Epithelial cell of proximal tubule (primary cell): ENCODE data around the gene ANK3. TPM values are rescaled to one million over a fixed set of nuclear protein-coding genes. Genes with fewer than 3 reads are reported as not detected.
A peak's percentile ranks its signal among the peaks of the same experiment; 100 is the strongest.

Experiments used
- DNase-seq: peaks from one replicate; pipeline ENCODE4 v3.0.0-alpha.2; 2011; ENCODE audit warnings: low read depth
- H3K4me3 ChIP-seq: 2 replicates; pipeline ENCODE4 v1.5.1; 2011; ENCODE audit warnings: low read depth, mild to moderate bottlenecking, low read length
- CTCF ChIP-seq: conservative IDR thresholded peaks from 2 replicates; pipeline ENCODE4 v1.5.1; 2012; ENCODE audit warnings: low read depth, mild to moderate bottlenecking, low read length
- total RNA-seq: library from RNA; depleted of rRNA; stranded (reverse); fragments of >200 nt; gene quantifications from 2 replicates; pipeline ENCODE4 v1.2.3, GENCODE V29; 2015

Gene ANK3
- total RNA-seq, 1 donor from 2014 or later: 6.6 TPM

- H3K4me3 ChIP-seq: no peak overlapping the region
- no peak for DNase-seq
- TF ChIP-seq CTCF: no peak
Measured at GRCh38 chr10:60142736-60143135, 246.9 kb downstream of the ANK3 start.

- DNase-seq: no peak
- TF ChIP-seq CTCF: peak; percentile 14
- no peak overlapping the region for H3K4me3 ChIP-seq
Measured at GRCh38 chr10:60141896-60142559, 247.6 kb downstream of the ANK3 start.

- peak overlapping the region; percentile 60 for H3K4me3 ChIP-seq
- DNase-seq: no peak
- TF ChIP-seq CTCF: peak; percentile 10
Measured at GRCh38 chr10:60140651-60141632, 248.7 kb downstream of the ANK3 start.

- DNase-seq: no peak
- H3K4me3 ChIP-seq: peak overlapping the region; percentile 60
- no peak for TF ChIP-seq CTCF
Measured at GRCh38 chr10:60139798-60140566, 249.7 kb downstream of the ANK3 start.

- no peak for DNase-seq
- no peak for TF ChIP-seq CTCF
- H3K4me3 ChIP-seq: peak overlapping the region; percentile 60
Measured at GRCh38 chr10:60139290-60139689, 250.4 kb downstream of the ANK3 start.

- DNase-seq: no peak
- TF ChIP-seq CTCF: no peak
- peak overlapping the region; percentile 60 for H3K4me3 ChIP-seq
Measured at GRCh38 chr10:60138842-60139241, 250.8 kb downstream of the ANK3 start.
